ENCODE data around the gene CEP68.

GRCh38 chr2:65133626-65134025, 77.4 kb downstream of the CEP68 start:
- no peak for TF ChIP-seq CTCF (IDR thresholded peaks at IDR 0.05)
- TF ChIP-seq POLR2A (IDR thresholded peaks at IDR 0.05): no peak
